Mammary epithelial cell (primary cell): ENCODE measurements around the gene AGPAT4.

Experiments used
- CTCF ChIP-seq, 2 donors: IDR thresholded peaks in 1 of 2; conservative IDR thresholded peaks in 1 of 2; 2 replicates each; pipeline ENCODE4 v1.5.1; 2011 to 2012; ENCODE audit warnings: inconsistent platforms in 2 of 2, low read length in 2 of 2, mild to moderate bottlenecking in 2 of 2, control low read depth in 1 of 2, low read depth in 1 of 2; ENCODE audit not compliant: insufficient read depth in 1 of 2; ENCODE audit errors: extremely low read depth in 1 of 2
- EZH2 ChIP-seq: IDR thresholded peaks from 2 replicates; pipeline ENCODE4 v1.6.1; 2012; ENCODE audit warnings: low read length, inconsistent platforms, borderline replicate concordance

- TF ChIP-seq CTCF (conservative IDR thresholded peaks at IDR 0.05 in 1 of 2, IDR thresholded peaks at IDR 0.05 in 1 of 2; ENCODE audit: extremely low read depth in 1 of 2, insufficient read depth in 1 of 2, low read depth in 1 of 2, low read length in 2 of 2) (no peak), EZH2 (no peak)
These were observed 104.8 kb downstream of the AGPAT4 start for GRCh38 chr6:161169035-161169434.
